ENCODE measurements around the gene AKR1B15. TPM values are rescaled to one million over a fixed set of nuclear protein-coding genes. Genes with fewer than 3 reads are reported as not detected.

AKR1B15 gene
- total and polyA plus RNA-seq, 2 experiments from 2014 or later: not detected

GRCh38 chr7:134623193-134623592, 74.3 kb downstream of the AKR1B15 start:
- H3K4me1 ChIP-seq (ENCODE audit: insufficient read depth): peaks cover 8% of the 10 kb centered on the region; the same call in 1 of the 2 replicates
- TF ChIP-seq EZH2phosphoT487 (IDR thresholded peaks at IDR 0.05; ENCODE audit: unreplicated experiment) (no peak), EZH2 (IDR thresholded peaks at IDR 0.05; ENCODE audit: low read depth, unreplicated experiment) (no peak), JUNB (IDR thresholded peaks at IDR 0.05; ENCODE audit: unreplicated experiment) (no peak), POLR2AphosphoS5 (IDR thresholded peaks at IDR 0.05; ENCODE audit: low read depth) (no peak), ZNF114 (CRISPR knock-in tag; IDR thresholded peaks at IDR 0.05) (no peak), CREB1 (CRISPR knock-in tag; IDR thresholded peaks at IDR 0.05; ENCODE audit: low read depth) (no peak), CTCF (conservative IDR thresholded peaks at IDR 0.05; ENCODE audit: low read depth in 2 of 2) (no peak), ZNF462 (CRISPR knock-in tag; IDR thresholded peaks at IDR 0.05) (no peak)
- no peaks in the 10 kb centered on the region for H3K27me3 Mint-ChIP-seq (ENCODE audit: insufficient read depth, low read depth, poor library complexity)
- no peak overlapping the region for H3K4me3 ChIP-seq
- H3K27ac Mint-ChIP-seq: no peak overlapping the region
- H3K79me2 ChIP-seq (replicated peaks; ENCODE audit: insufficient read depth): no peaks in the 10 kb centered on the region
- no peak overlapping the region for H2AFZ ChIP-seq
- H3K9me3 Mint-ChIP-seq: no peaks in the 10 kb centered on the region
- H3K36me3 Mint-ChIP-seq (ENCODE audit: low read depth): no peaks in the 10 kb centered on the region
- no peak for DNase-seq (ENCODE audit: low spot score)
- no peak overlapping the region for H3K4me2 ChIP-seq
- H4K20me1 ChIP-seq (replicated peaks; ENCODE audit: insufficient read depth): no peaks in the 10 kb centered on the region
- no peaks in the 10 kb centered on the region for H3F3A ChIP-seq (replicated peaks; ENCODE audit: low read depth)
- no peak overlapping the region for H3K27ac ChIP-seq (ENCODE audit: low read depth)
- 0 out of 2 replicates have a peak, but pooled peaks cover 3% of the 10 kb centered on the region for H3K9me2 ChIP-seq (ENCODE audit: insufficient read depth)
- no peak overlapping the region for H3K4me3 Mint-ChIP-seq
- no peaks in the 10 kb centered on the region for H3K36me3 ChIP-seq (ENCODE audit: insufficient read depth)
- H3K27me3 ChIP-seq (ENCODE audit: insufficient read depth): no peaks in the 10 kb centered on the region
- no peak for ATAC-seq
- peaks cover 4% of the 10 kb centered on the region; the same call in 2 of the 3 replicates for H3K4me1 Mint-ChIP-seq
